Peyer's patch (tissue), 4 donors: ENCODE data around the gene FRMD4A.

Experiments
- POLR2A ChIP-seq, 2 donors: fragments of 450-650 bp; IDR thresholded peaks; one replicate each; pipeline ENCODE4 v1.5.1; 2017; ENCODE audit warnings: antibody characterized with exemption in 2 of 2, mild to moderate bottlenecking in 2 of 2, moderate library complexity in 2 of 2
- TF ChIP-seq, protein P1 (sequence below), 6 experiments: fragments of 450-650 bp in 4 of 6; fragments of 200-600 bp in 2 of 6; sonication (generic) in 1 of 6; IDR thresholded peaks; one replicate each; pipeline ENCODE4 v1.5.1; 2017 to 2019; ENCODE audit warnings: antibody characterized with exemption in 6 of 6, mild to moderate bottlenecking in 3 of 6, moderate library complexity in 1 of 6

DNA sequence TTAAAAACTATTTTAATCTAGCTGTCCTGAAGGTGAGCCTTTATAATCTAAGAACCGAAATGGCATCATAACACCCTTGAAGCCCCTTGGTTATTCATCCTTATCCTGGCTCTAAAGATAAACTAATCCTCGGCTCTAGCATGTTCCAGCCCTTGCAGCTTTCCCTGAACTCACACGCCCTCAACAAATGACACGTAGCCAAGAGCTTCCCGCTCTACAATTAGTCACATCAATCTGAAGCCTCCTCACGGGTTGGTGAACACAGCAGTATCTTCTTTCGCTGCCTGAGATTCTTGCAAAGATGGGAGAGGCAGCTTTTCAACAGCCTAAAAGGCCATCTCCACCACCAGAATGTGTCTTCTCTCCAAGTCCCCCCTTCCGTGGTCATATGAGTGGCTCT, 4.1 kb downstream of the FRMD4A start:
- TF ChIP-seq, protein P1, sequence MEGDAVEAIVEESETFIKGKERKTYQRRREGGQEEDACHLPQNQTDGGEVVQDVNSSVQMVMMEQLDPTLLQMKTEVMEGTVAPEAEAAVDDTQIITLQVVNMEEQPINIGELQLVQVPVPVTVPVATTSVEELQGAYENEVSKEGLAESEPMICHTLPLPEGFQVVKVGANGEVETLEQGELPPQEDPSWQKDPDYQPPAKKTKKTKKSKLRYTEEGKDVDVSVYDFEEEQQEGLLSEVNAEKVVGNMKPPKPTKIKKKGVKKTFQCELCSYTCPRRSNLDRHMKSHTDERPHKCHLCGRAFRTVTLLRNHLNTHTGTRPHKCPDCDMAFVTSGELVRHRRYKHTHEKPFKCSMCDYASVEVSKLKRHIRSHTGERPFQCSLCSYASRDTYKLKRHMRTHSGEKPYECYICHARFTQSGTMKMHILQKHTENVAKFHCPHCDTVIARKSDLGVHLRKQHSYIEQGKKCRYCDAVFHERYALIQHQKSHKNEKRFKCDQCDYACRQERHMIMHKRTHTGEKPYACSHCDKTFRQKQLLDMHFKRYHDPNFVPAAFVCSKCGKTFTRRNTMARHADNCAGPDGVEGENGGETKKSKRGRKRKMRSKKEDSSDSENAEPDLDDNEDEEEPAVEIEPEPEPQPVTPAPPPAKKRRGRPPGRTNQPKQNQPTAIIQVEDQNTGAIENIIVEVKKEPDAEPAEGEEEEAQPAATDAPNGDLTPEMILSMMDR (IDR thresholded peaks at IDR 0.05), result no peak
- TF ChIP-seq POLR2A (IDR thresholded peaks at IDR 0.05), result no peak
